ENCODE measurements around the gene SAMD4B.

The SAMD4B gene

DNA sequence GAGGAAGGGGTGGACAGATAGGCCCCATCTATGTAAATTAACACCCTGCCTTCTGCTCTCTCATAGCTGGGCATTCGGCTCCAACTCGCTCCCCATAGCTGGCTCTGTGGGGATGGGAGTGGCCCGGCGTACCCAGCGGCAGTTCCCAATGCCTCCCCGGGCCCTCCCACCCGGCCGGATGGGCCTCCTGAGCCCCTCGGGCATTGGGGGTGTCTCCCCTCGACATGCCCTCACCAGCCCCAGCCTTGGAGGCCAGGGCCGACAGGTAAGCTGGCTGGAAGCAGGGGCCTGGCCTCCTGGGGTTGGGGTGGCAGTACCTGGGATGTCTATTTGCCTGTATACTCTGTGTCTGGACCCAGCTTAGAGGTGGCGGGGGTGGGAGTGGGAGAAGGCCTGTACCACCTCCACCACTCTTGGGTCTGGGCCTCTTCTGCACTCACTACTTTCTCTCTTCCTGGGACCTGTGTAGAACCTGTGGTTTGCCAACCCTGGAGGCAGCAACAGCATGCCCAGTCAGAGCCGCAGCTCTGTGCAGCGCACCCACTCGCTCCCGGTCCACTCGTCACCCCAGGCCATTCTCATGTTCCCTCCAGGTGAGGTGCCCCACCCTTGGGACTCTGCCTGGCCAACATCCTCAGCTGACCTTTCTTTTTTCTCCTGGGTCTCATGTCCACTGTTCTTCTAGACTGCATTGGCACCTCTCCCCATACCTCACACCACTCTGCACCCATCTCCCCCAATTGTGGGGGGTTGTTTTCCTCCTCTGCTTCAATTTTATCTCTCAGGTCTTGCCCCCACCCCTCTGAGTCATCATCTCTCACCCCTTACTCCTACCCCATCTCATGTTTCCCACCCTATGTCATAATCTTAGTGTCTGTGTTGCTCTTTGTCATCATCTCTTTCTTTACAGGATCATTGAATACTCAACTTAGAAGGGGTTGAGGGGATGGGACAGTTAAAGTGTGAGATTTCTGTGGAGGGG is 38.6 kb downstream of the SAMD4B start:
- no peak overlapping the region for H3K9ac ChIP-seq (ENCODE audit: low read length)
- no peaks in the 10 kb centered on the region for H3F3A ChIP-seq (ENCODE audit: insufficient read depth, low read length)
- H4K20me1 ChIP-seq (ENCODE audit: insufficient read depth, low read length), result no peaks in the 10 kb centered on the region
- no peak for DNase-seq
- TF ChIP-seq EZH2phosphoT487 (IDR thresholded peaks at IDR 0.05; ENCODE audit: low read length) (no peak), EZH2 (optimal IDR thresholded peaks at IDR 0.05; ENCODE audit: low read depth, low read length) (no peak)
- TF ChIP-seq, protein P1, sequence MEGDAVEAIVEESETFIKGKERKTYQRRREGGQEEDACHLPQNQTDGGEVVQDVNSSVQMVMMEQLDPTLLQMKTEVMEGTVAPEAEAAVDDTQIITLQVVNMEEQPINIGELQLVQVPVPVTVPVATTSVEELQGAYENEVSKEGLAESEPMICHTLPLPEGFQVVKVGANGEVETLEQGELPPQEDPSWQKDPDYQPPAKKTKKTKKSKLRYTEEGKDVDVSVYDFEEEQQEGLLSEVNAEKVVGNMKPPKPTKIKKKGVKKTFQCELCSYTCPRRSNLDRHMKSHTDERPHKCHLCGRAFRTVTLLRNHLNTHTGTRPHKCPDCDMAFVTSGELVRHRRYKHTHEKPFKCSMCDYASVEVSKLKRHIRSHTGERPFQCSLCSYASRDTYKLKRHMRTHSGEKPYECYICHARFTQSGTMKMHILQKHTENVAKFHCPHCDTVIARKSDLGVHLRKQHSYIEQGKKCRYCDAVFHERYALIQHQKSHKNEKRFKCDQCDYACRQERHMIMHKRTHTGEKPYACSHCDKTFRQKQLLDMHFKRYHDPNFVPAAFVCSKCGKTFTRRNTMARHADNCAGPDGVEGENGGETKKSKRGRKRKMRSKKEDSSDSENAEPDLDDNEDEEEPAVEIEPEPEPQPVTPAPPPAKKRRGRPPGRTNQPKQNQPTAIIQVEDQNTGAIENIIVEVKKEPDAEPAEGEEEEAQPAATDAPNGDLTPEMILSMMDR (IDR thresholded peaks at IDR 0.05; ENCODE audit: low read length), result no peak
- H3K27ac ChIP-seq (ENCODE audit: low read length), result no peak overlapping the region
- H3K27me3 ChIP-seq (replicated peaks; ENCODE audit: insufficient read depth, low read length), result no peaks in the 10 kb centered on the region
- H2AFZ ChIP-seq (ENCODE audit: low read length), result no peak overlapping the region
- no peak overlapping the region for H3K4me3 ChIP-seq (ENCODE audit: low read length)
- no peaks in the 10 kb centered on the region for H3K4me1 ChIP-seq (ENCODE audit: low read length)
- no peaks in the 10 kb centered on the region for H3K9me3 ChIP-seq (replicated peaks; ENCODE audit: insufficient read depth, low read length)
- no peaks in the 10 kb centered on the region for H3K9me2 ChIP-seq (replicated peaks; ENCODE audit: insufficient read depth, low read length)
- H3K36me3 ChIP-seq (replicated peaks; ENCODE audit: insufficient read depth, low read length), result no peaks in the 10 kb centered on the region
- no peaks in the 10 kb centered on the region for H3K79me2 ChIP-seq (ENCODE audit: low read length)
- H3K4me2 ChIP-seq (ENCODE audit: low read depth, low read length), result no peak overlapping the region

DNA sequence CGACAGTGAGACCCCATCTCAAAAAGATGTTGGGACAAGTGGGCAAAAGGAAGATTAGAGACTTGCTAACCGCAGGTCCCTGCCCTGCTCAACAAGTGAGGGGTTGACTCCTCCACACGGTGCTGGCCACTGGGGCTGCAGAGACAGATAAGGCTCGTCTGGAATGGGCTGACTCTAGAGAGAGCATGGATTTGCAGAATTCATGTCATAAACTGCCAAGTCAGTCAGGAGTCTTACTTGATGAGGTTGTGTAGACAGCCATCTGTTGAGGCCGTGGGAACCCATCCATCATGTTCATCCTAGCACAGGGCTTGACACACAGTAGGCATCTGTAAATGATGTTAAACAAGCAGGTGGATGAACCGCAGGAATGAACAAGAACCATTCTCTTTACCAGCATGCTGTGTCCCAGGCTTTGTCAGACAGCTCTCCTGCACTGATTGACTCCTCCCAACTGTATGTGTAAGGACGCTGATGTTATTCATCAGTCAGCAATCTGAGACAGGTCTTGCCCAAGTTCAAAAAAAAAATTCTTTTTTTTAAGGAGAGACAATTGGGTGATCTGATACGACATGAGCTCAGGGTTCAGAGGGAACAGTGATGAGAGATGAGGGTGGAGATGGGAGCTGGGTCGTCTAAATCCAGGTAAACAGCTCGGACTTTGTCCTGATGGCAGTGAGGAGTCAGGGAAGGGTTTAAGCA is 39.8 kb downstream of the SAMD4B start:
- H3F3A ChIP-seq (ENCODE audit: insufficient read depth, low read length), result no peaks in the 10 kb centered on the region
- H3K4me3 ChIP-seq (ENCODE audit: low read length), result no peak overlapping the region
- no peak for DNase-seq
- no peaks in the 10 kb centered on the region for H3K9me2 ChIP-seq (replicated peaks; ENCODE audit: insufficient read depth, low read length)
- no peaks in the 10 kb centered on the region for H3K79me2 ChIP-seq (ENCODE audit: low read length)
- no peaks in the 10 kb centered on the region for H3K9me3 ChIP-seq (replicated peaks; ENCODE audit: insufficient read depth, low read length)
- no peaks in the 10 kb centered on the region for H3K27me3 ChIP-seq (replicated peaks; ENCODE audit: insufficient read depth, low read length)
- TF ChIP-seq EZH2phosphoT487 (IDR thresholded peaks at IDR 0.05; ENCODE audit: low read length), result no peak
- TF ChIP-seq EZH2 (optimal IDR thresholded peaks at IDR 0.05; ENCODE audit: low read depth, low read length), result no peak
- TF ChIP-seq, protein P1 (IDR thresholded peaks at IDR 0.05; ENCODE audit: low read length), result no peak
- H4K20me1 ChIP-seq (ENCODE audit: insufficient read depth, low read length), result no peaks in the 10 kb centered on the region
- no peaks in the 10 kb centered on the region for H3K36me3 ChIP-seq (replicated peaks; ENCODE audit: insufficient read depth, low read length)
- H3K4me1 ChIP-seq (ENCODE audit: low read length), result no peaks in the 10 kb centered on the region
- no peak overlapping the region for H3K27ac ChIP-seq (ENCODE audit: low read length)
- no peak overlapping the region for H3K9ac ChIP-seq (ENCODE audit: low read length)
- H2AFZ ChIP-seq (ENCODE audit: low read length), result no peak overlapping the region
- H3K4me2 ChIP-seq (ENCODE audit: low read depth, low read length), result no peak overlapping the region

DNA sequence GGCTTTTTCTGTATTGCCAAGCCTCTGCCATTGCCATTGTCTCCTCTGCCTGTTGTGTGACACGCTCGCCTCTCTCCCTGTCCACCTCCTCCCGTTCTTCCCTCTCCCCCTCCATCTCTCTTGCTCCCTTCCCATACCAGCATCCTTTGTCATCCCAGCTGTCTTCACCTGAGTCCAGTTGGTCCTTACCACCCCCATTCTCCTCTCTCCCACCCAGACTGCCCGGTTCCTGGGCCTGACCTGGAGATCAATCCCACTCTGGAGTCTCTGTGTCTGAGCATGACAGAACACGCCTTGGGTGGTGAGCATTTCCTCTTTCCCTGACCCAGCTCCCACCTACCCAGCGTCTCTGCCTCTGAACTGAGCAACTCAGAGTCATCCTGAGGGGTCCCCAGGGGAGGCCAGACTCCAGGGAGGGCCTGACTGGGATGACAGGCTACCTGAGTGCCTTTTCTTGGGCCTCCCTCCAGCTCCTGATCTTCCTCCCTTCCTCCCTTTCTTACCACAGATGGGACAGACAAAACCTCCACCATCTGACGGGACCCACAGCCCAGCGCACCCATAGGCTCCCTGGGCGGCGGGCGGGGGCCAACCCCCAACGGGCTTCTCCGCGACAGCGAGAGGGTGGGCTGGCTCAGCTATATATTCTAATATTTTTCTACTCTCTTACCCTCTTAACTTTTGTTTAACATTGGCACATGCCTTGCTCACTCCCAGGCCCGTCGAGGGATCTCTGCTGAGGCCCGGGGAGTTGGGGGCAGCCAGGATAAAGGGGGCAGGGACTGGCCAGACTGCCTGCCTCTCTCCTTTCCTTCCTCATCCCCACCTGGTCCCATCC is 41.0 kb downstream of the SAMD4B start:
- Histone ChIP-seq H3K9ac (ENCODE audit: low read length) (no peak overlapping the region), H3K9me3 (replicated peaks; ENCODE audit: insufficient read depth, low read length) (no peaks in the 10 kb centered on the region), H3K27ac (ENCODE audit: low read length) (no peak overlapping the region), H3K36me3 (replicated peaks; ENCODE audit: insufficient read depth, low read length) (no peaks in the 10 kb centered on the region), H3K9me2 (replicated peaks; ENCODE audit: insufficient read depth, low read length) (no peaks in the 10 kb centered on the region), H3K4me1 (ENCODE audit: low read length) (no peaks in the 10 kb centered on the region), H3K27me3 (replicated peaks; ENCODE audit: insufficient read depth, low read length) (no peaks in the 10 kb centered on the region), H4K20me1 (ENCODE audit: insufficient read depth, low read length) (no peaks in the 10 kb centered on the region), H3K4me2 (ENCODE audit: low read depth, low read length) (no peak overlapping the region), H3K79me2 (ENCODE audit: low read length) (no peaks in the 10 kb centered on the region), H2AFZ (ENCODE audit: low read length) (no peak overlapping the region), H3K4me3 (ENCODE audit: low read length) (no peak overlapping the region), H3F3A (ENCODE audit: insufficient read depth, low read length) (no peaks in the 10 kb centered on the region)
- no peak for TF ChIP-seq EZH2phosphoT487 (IDR thresholded peaks at IDR 0.05; ENCODE audit: low read length)
- no peak for TF ChIP-seq EZH2 (optimal IDR thresholded peaks at IDR 0.05; ENCODE audit: low read depth, low read length)
- TF ChIP-seq, protein P1 (IDR thresholded peaks at IDR 0.05; ENCODE audit: low read length), result no peak
- DNase-seq, result no peak
